ENCODE results near the gene MSLN.
A peak's percentile ranks its signal among the peaks of the same experiment; 100 is the strongest.

Gene MSLN

DNA sequence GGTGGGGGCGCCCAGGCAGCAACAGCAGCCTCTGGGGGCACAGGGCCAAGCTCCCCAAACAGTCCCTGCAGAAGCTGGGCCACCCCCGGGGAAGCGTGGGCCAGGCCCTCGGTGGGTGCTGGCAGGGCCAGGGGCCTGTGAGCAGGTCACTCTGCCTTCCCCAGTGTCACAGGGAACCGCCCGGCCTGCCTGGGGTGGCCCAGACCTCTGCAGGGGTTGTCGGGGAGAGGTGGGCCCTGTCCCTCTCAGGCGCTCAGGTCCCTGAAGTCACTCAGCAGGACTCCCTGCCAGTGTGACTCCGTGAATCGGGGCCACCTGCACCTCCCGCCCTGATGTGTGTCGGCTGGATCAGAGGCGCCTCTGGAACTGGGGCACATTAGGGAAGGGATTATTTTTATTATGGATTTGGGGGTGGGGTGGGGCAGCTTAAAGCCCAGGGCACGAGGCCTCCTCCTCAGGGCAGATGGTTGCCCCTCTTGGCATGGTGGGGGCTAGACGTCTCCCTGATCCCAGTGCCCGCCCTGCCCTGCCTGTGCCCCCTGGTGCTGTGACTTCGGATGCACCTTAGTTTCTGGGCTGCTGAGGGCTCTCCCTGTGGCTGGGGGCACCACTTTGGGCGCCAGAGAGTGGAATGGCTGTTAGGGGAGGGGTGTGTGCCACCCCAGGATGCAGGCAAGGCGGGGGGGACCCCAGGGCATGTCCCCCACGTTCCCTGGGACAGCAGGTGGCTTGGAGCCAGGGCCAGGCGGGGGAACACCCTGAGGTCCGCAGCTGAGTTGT is 41.2 kb downstream of the MSLN start:
- no peak for FAIRE-seq
- DNase-seq (ENCODE audit: low spot score) = no peak

DNA sequence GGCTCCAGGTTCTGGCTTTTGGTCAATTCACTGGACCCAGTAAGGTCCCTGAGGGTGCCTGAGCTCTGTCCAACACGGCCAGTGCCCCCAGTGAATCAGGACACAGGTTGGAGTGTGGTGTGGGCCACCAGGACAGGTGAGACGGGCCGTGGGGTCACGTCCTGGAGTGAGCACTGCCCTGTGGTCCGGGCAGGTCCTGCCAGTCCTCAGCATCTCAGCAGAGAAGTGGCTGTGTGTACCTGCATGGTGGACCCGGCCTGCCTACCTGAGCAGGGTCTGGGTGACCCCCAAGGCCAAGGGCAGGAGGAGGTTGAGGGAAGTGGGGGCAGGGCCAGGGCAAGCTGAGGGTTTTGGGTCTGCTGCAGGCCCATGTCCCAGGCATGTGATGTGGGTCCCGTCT is 41.9 kb downstream of the MSLN start:
- no peak for FAIRE-seq
- no peak for DNase-seq (ENCODE audit: low spot score)

DNA sequence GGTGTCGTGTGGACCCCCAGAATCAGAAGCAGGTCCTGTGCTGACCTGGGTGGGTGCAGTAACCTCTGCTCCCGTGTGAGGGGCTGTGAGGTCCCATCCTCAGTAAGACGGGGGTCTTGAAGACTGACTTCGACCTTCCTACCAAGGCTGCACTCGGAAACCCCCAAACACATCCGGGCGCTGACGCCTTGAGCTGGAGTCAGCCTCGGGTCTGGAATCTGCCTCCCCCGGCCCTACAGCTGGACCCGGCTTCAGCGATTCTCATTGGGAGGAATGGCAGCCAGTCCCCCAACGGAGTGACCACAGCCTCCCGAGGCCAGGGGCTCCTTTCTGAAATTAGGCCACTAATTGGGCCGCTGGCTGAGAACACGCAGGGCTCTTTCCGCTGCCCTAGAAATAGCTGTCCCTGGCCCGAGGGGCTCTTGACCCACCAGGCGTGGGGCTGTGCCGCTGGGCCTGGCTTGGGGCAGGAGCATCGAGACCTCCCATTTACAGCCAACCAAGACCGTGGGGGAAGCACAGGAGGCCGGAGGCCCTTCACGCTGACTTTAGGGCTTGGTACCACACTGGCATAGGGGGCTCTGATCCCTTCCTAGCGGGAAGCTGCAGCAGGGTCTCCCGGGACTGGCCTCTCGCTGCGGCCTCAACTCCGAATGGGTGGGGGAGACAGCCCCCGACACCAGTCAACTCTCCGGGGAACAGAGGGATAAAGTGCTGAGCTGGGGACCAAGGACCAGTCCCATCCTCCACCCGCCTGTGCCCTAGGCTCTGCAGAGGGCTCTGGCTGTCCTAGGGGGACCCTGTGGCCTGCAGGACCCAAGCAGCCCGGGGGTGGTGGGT is 42.6 kb downstream of the MSLN start:
- no peak for DNase-seq (ENCODE audit: low spot score)
- FAIRE-seq = no peak

DNA sequence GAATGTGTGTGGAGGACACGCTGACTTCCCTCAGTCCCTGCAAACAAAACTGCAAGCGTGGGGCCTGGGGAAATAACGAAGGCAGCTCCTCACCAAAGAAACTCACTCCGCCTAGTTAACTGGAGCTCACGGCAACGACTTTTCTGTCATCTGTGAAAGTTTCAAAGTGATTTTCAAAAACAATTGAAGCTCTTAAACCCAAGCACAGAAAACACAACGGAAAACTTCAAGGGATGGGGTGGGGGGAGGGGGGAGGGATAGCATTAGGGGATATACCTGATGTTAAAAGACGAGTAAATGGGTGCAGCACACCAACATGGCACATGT is 43.2 kb downstream of the MSLN start:
- DNase-seq (ENCODE audit: low spot score) (no peak), FAIRE-seq (no peak)

DNA sequence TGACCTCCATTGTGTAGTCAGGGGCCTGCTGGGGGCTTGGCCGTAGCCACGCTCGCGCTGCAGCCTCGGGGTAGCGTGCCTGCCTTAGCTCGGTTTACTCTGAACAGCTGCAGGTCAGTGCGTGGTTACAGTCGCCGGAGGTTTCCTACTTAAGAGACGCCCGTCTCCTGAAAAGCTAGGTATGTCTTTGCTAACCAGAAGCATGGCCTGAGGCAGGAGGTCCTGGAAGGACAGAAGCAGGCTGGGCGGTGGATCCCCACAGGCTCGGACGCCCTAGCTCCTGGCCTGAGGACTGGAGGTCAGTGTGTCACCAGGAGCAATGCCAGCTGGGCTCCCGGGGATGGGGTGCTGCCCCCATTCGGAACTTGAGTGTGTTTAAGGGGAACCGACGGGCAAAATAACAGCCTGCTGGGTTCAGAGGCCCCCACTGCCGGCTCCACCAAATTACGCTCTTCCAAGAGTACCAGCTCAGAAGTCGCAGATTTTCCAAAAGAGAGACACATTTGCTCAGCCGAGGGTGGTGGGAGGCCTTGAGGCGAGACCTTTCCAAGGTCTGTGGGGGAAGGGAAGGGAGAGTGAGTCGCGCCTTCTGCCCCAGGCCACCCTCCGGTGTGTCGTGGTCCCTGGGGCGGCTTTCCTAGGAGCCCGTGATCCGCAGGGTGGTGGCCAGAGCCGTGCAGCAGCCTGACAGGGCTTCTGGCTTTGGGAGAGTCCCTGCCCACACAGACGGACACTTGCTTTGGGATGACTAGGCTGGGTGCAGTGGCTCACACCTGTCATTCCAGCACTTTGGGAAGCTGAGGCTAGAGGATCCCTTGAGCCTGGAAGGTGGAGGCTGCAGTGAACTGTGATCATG is 43.9 kb downstream of the MSLN start:
- FAIRE-seq (no peak), DNase-seq (ENCODE audit: low spot score) (no peak)

DNA sequence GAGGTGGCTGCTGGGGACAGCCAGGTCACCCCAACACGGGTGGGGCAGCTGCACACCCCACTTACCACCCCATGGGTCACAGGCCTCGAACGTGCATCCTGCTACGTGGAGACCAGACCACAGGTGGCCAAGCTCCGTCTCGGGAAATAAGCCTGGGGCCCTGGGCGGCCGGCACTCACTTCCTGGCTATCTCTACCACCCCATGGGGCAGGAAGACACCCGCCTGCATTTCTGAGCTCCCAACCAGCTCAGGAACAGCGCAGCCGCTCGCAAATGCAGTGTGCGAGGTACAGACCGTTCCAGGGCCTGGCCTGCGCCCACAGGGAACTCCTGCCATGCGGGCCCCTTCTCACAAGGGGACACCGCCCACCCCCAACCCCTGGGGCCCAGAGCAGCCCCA is 44.9 kb downstream of the MSLN start:
- FAIRE-seq = no peak
- no peak for DNase-seq (ENCODE audit: low spot score)

DNA sequence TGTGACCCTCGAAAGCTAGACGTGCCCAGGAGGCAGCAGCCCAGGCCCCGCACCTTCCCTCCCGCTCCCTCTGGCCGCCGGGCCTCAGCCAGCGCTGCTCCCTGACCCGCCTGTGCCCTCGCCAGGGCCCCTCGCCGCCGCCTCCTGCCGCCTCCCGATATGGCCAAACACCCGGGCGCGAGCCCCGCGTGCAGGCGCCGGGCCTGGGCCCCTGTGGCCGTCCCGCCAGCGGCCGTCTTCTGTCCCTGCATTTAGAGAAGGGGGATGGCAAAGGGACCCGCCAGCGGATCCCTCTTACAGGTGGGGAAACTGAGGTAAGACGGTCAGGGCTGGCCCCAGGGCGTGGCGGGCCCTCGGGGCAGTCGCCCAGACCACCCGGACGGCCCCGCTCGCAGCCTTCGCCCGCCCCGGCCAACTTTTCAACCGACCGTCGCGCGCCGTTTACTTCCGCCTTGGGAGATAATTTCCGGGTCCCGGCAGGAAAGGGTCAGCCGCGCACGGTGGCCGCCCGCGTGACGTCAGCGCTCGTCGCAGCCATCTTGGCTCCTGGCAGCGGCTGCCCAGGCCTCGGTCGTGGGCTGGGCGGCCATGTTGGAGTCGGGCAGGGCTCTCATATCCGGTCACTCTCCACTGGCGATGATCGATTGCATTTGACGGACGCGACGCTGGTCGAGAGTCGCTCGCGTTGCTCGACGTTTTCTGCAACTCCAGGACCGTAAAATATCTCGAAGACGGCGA is 47.0 kb downstream of the MSLN start:
- DNase-seq (ENCODE audit: low spot score) (peak; percentile 97), FAIRE-seq (peak; percentile 82)

DNA sequence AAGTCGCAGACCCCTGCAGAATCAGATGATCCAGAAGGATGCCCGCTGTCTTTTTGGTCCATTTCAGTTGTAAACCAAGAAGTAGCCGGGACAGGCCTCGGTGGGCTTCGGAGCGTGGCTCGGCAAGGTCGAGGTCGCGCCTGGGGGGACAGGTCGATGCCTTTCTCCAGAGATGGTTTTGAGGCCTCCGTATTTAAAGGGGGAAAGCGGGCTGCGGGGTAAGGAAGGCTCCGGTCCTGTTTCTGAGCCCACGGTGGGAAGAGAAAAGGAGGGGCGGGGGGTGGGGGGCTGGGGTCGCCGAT is 47.5 kb downstream of the MSLN start:
- FAIRE-seq = no peak
- no peak for DNase-seq (ENCODE audit: low spot score)

DNA sequence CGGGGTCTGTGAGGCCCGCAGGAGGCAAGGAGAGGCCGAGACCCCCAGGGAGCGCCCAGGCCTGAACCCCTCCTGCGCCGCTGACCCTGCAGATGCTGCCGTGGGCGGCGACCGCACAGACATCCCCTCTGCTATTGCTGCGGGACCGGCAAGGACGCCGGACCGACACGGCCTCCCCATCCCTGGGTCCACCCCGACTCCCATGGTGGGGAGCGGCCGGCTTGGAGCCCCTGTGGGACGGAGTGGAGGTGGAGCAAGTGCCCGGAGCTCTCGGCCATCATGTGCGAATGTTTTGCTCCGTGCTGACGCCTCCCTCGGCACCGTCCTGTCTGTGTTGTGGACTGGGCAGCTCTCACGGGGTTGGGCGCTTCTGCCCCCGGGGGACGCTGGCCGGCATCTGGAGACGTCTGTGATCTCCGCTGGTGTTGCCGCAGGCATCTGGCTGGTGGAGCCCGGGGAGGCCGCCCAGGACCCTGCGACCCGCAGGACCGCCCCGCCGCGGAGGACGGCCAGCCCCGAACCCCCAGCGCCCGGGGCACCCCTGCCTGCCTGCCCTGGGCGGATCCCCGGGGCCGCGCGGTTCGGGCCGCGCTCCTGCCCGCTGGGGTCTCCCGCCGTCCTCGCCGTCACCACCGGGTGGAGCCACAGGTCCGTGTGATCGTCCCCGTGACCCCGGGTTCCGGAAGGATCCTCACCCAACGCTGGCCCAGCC is 52.8 kb downstream of the MSLN start:
- DNase-seq (ENCODE audit: low spot score) = peak; percentile 79
- FAIRE-seq = peak; percentile 73

DNA sequence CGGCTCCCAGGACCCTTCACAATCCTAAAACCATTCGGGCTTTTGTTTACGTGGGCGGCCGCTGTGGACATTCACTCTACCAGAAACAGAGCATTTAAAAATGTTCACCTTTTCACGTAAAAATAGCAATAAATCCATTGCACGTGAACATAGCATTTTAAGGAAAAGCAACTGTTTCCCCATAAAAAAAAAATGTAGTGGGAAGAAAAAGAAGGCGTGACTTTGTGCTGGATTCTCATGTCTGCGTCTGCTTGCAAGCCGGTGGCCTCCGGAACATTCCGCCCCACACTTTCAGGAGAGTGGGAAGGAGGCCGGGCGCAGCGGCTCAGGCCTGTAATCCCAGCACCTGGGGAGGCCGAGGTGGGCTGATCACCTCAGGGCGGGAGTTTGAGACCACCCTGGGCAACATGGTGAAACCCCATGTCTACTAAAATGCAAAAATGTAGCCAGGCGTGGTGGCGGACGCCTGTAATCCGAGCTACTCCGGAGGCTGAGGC is 53.4 kb downstream of the MSLN start:
- no peak for FAIRE-seq
- DNase-seq (ENCODE audit: low spot score) = no peak

DNA sequence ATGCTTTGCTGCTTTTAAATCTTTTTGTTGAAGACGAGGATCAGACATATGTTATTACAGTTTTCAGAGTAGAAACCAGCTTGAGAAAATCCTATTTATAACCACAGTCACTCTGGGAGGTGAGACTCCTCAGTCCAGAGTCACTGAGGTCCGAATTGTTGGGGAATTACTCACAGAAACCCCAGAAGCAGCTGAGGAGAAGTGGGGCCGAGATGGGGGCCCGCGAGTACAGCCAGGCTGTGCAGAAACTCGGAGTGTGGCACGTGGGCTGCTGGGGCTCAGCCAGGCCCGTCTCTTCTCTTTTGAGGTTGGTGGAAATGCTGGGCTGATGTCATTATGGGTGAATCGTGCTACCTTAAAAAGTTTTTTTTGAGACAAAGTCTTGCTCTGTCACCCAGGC is 54.4 kb downstream of the MSLN start:
- no peak for DNase-seq (ENCODE audit: low spot score)
- FAIRE-seq = no peak

DNA sequence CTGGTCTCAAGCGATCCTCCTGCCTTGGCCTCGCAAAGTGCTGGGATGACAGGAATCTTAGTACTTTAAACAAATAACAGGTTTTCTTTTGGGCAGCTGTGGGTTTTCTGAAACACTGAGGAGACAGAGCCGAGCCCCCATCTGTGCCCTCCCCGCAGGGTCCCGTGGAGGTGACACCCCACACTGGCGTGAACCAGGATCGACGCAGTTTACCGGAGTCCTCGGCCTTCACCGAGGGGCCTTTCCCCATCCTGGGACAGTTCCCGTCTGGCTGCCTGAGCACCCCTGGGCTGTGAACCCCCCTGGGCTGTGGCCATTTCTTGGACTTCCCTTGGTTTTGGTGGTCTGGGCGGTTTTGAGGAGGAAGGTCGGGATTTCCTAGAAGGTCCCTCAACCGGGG is 55.3 kb downstream of the MSLN start:
- no peak for FAIRE-seq
- no peak for DNase-seq (ENCODE audit: low spot score)

DNA sequence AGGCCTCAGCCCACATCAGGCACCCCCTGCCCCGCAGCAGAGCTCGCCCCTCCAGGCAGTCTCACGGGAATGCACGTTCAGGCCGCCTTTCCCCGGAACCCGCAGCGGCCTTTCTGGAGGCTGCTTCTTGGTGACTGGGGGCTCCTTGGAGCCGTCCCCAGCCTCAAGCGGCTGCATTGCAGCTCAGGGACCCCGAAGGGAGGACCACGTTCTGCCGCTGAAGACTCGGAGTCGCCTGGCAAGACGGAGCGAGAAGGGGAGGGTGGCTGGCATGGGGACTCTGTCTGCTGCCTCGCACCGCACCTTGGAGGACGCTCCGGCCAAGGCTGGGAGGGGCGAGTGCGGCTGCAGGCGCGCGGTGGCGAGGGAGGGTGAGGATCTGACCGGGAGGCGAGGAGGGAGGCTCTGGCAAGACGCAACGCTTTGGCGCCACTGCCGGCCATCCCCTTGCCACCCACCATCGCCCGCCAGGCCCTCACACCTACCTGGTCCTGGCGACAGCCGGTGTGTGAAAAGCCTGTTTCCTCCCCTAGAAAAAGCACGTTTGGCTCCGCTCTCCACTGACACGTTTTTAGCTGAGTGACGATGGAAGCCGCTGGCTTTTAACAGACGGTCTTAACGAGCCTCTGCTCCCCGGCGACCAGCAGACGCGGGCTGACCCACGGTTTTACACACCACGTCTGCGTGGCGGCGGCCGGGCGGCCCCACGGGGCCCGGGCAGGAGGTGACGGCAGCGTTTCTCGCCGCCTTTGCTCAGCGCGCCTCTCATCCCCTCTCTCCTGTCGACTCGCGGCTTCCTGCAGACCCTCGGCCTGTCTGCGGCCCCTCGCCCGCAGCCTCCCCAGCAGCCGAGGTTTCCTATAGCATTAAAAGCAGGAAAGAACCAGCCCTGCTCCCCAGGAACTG is 56.7 kb downstream of the MSLN start:
- FAIRE-seq (no peak), DNase-seq (ENCODE audit: low spot score) (no peak)

DNA sequence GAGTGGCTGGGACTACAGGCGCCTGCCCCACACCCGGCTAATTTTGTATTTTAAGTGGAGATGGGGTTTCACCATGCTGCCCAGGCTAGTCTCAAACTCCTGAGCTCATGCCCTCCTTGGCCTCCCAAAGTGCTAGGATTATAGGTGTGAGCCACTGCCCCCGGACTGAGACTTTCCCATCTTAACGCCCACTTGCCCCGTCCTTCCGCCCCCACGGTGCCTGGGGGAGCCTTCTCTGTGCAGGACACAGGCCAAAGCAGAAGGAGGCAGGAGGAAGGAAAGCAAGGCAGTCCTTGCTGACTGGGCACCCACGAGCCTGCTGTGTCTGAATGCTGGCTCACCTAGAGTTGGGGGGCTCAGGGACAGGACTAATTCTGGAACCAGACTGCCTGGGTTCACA is 57.6 kb downstream of the MSLN start:
- no peak for FAIRE-seq
- DNase-seq (ENCODE audit: low spot score) = no peak

Measured in urothelium cell line (cell line).